Right ventricle myocardium inferior (tissue), 1 donor: ENCODE results near the gene HMCN1. TPM values are rescaled to one million over a fixed set of nuclear protein-coding genes. Genes with fewer than 3 reads are reported as not detected.

Experiments
- ATAC-seq: fragments of 200-7000 bp; cut with Tn5 transposase; one replicate; pipeline ENCODE4 v1.9.1; 2020; ENCODE audit warnings: mild to moderate bottlenecking, moderate library complexity
- DNase-seq: peaks from one replicate; pipeline ENCODE4 v3.0.0; 2021; ENCODE audit errors: missing footprints
- intact Hi-C: fragments of 100-400 bp; cut with DNase I; formaldehyde crosslinking; loops from one replicate; pipeline ENCODE4 v1.11.0; 2022
- total RNA-seq: library from RNA; stranded (reverse); fragmentation: NEBNext Ultra II Directional; extraction: Animal tissue kit (Norgen Biotek cat#: 25700); gene quantifications from one replicate; pipeline ENCODE4 v1.2.1, GENCODE V29; 2021
- donor health status: DM: no; HTN: yes; CAD: no; lungs with severe emphysema.

HMCN1 gene
- total RNA-seq, 1 donor from 2014 or later: 7.6 TPM

DNA sequence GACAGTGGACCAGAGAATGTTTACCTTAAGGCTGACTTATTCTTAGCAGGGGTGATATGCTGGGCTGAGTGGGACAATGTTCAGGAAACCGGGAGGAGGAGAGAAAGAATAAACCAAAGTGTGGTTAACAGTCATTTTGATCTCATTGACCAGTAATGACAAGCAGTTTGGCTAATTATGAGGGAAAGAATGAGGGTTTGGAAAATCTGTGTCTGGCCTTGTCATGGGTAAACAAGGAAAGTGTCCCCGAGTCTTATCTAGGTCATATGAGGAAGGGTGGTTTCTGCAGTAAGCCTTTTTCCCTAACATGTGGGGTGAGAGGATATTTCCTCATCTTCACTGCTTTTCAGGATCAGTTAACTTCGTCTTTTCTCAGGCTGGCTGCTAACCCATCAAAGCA is 485.9 kb downstream of the HMCN1 start:
- intact Hi-C loops: no loop called here

DNA sequence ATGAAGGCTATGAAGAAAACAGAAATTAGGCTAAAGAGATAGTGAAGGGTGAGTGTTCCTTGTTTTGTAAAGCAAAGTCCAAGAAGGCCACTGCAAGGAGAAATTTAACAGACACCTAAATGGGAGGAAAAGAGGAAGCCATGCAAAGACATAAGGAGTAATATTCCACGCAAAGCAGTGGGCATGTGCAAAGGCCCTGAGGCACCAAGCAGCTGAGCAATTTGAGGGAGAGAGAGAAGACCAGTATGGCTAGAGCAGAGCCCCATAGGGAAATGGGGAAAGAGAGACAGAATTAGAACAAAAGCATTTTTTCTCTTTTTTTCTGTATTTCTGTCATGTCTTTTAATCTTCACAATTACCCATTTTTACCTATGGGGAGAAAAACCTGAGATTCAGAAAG is 486.7 kb downstream of the HMCN1 start:
- no peak for DNase-seq
- intact Hi-C loops: no loop called here
- no peak for ATAC-seq

More for the DNA sequence above, 485.9 kb downstream of the HMCN1 start:
- DNase-seq: no peak
- ATAC-seq: no peak

DNA sequence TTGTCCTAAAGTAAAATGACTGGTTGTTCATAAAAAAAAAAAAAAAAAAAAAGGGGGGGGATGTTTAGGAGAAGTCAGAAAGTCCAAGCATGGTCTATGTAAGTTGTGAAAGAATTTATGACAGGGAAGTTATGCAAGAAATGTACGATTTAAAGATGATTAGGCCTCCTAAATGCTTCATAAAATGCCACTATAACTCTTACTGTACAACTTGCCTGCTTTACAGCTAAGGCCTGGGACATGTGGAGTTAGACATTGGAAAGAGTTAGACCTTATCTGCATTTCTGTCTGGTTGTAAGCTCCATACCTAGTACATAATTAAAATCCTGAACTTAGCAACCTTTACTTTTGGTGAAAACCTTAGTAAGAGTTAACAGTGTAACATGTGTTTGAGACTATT is 490.9 kb downstream of the HMCN1 start:
- intact Hi-C loops: no loop called here
- ATAC-seq (no peak), DNase-seq (no peak)

DNA sequence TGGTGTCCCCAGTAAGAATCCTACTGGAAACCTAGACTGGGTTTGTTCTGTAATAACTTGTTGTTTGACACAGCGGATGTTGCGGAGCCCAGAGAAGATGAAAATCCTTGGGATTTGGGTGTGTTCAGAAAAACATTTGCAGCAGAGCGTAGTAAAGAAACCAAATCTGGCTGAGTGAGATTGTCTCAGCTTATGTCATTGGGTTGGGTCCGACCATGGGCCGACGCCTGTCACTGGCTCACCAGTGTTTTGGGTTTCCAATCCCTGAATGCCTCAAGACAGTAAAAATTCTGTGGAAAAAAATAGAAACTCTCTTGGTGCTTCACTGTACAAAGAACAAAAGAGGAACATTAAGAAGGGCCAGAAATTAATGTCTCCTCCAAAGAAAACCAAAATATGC is 494.6 kb downstream of the HMCN1 start:
- ATAC-seq (no peak), DNase-seq (no peak)
- intact Hi-C loops: no loop called here

DNA sequence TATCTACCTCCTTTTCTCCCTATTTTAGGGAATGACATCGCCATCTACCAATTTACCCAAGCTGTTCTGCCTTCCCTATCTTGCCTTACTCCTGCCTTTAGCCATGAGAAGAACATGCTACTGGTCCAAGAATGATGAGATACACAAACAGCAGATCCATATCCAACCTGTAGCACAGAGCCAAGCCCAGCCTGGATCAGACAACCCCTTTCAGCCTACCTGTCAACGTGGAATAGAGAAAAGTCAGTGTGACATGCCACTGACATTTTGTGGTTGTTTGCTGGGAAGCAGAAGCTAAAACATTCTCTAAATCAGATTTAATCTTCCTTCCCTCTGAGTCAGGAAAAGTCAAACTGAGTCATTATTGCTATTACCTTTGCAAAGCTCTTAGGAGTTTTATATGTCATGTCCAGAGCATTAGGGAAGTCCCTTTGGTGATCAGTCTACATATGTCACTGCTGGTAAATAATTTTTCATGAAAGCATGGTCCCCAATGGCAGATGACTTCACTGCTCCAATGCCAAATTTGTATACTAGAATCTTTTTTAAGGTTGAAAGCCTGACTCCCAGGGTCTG is 497.8 kb downstream of the HMCN1 start:
- intact Hi-C loops: no loop called here
- no peak for DNase-seq

DNA sequence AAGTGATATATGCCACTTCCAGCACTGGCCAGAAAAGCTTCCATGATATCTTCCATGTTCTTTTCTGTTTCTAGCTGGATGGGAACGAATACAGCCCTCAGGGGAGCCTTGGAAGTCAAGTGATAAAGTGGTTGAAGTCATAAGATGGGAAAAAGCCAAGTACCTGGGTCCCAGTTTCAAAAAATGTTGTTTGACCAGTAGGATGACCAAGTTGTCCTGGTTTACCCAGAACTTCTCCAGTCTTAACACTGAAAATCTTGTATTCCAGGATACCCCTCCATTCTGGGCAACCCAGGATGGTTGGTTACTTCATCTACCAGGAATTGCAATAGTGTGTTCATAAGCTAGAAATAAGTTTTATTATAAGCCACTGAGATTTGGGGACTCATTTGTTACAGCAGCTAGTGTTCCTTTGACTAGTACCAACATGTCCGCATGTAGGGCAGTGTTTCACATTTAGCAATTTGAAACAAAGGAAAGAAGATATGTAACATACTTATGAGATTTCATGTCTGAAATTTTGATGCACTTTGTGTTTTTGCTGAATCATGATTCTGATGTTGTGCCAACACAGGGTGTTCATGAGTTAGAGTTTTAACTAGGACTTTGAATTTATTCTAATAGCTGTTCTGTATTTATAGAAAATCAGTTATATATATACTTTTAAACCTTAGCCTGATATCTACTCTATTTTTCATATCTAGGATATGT is 500.9 kb downstream of the HMCN1 start:
- ATAC-seq (no peak), DNase-seq (no peak)
- intact Hi-C loops: no loop called here

More for the DNA sequence above, 497.8 kb downstream of the HMCN1 start:
- no peak for ATAC-seq

DNA sequence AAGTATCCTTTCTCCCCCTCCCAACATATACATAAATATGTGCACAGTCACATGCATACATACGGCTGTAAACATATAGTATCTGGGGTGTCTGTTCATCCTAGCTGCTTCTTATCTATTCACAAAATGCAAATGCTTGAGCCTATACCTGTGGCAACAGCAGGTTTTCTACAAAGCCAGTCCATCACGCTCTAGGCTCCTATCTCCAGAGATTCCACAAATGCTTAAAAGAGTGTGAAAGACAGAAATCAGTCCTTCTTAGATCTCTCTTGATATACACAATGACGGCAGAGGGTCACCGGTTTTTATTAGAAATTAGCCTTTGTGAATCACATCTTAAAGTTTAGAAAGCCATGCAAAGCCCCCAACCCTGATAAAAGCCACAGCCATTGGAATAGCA is 501.5 kb downstream of the HMCN1 start:
- intact Hi-C loops: no loop called here
- DNase-seq: no peak
- ATAC-seq: no peak

DNA sequence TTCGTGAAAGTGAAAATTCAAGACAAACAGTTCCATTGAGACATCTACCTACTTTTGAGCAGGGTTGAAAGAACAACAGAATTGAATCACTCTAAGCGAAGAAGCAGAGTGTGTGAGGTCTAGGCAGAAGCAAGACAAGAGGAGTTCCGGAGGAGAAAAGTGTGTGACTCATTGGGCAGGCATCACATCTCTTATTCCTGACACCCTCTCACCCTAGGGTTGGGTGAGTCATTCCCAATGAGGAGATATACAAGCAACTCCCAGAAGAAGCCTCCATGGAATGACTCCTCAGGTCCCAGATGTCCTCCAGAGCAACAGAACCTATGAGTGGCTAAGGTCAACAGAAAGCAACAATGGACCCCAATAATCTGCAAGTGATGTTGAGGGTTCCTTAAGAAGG is 502.7 kb downstream of the HMCN1 start:
- ATAC-seq (no peak), DNase-seq (no peak)
- intact Hi-C loops: no loop called here

DNA sequence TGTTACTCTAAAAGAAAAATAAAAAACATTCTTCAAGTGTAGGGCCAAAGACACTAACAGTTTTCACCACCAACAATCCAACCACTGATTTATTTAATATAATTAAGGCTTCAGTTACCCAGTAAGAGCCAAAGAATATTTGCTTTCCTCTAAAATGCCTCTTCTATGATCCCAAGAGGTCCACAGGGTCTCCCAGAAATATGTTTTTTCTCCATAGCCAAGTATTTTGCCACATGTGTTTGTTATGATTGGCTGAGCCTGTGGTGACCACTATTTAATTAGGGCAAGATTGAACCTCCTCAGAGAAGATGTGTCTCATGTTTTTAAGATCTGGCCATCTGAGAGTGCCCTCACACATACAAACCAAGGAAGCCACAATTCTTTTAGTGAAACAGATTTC is 505.0 kb downstream of the HMCN1 start:
- intact Hi-C loops: no loop called here
- no peak for ATAC-seq
- no peak for DNase-seq

DNA sequence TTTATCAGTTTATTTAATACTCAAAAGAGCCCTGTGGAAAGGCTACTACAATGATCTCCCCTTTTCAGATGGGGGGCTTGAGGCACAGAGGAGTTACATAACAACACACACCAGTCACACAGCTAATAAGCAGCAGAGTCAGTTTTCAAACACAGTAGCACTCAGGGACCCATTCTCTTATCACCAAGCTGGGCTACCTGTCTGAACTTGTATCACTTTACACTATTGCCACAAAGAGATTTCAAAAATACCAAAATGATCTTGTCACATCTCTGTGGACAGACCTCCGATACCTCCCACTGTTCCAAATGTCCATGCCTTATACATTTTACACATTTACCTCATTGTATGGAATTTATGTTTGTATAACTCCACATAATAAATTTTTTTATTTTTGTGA is 506.2 kb downstream of the HMCN1 start:
- no peak for DNase-seq
- no peak for ATAC-seq
- intact Hi-C loops: no loop called here
